Fibroblast of skin of abdomen (primary cell): Measurements from ENCODE around the gene NFIB.

Experiments
- DNase-seq: peaks from one replicate; pipeline ENCODE4 v3.0.0-alpha.2; 2013

NFIB gene

DNA sequence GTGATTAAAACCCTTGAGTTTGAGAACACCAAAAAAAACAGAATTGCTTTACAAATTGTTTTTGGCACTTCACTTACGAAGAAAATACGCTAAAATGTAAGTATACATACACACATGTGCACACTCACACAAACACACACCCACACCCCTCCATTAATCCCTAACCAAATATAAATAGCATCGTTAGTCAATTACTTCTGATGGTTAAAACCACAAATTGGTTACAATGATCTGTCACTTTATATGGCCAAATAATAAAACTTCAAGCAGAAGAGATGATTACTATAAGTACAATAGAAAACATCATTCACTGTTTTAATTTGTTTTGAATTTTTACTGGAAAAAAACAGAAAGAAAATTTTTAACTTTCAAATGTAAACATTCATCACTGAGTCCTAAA is 103.5 kb downstream of the NFIB start:
- DNase-seq: no peak

DNA sequence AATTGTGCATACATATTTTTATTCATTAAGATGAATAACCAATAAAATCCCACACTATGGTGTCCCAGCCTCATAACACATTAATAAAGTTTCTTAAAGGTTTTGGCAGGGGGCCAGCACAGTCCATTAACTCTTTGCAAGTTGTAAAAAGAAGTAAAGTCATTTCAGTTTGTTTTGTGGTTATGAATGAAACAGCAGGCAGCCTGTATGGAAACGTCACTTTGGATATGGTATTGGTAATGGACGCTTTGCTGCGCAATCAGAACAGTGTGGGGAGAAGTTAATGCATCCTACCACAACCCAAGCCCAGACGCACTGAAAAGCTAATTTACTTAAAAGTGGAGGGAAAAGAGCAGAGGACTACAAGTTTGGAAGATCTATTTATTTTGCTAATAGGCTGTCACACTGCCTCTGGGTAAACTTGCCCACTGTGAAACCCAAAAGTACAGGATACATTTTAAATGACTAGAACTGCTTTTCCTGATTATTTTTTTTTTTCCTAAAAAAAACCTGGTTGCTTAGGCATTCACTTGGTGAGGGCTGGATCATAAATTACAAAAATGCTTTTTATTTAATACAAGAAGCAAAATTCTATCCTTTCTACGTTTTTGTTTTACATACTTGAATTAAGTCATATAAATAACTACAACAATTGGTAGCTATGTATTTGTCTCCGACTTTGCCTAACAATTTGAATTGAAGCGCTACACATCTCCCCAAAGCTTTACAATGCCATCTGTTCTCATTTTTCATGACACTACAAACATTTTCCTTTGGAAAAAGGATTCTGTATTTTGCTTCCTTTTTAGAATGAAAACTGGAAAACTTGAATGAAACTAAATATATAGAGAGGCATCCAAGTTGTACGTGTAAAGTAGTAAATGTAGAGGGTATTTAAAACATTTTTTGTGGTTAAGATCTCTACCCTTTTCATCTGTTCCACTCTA is 104.3 kb downstream of the NFIB start:
- DNase-seq: no peak

DNA sequence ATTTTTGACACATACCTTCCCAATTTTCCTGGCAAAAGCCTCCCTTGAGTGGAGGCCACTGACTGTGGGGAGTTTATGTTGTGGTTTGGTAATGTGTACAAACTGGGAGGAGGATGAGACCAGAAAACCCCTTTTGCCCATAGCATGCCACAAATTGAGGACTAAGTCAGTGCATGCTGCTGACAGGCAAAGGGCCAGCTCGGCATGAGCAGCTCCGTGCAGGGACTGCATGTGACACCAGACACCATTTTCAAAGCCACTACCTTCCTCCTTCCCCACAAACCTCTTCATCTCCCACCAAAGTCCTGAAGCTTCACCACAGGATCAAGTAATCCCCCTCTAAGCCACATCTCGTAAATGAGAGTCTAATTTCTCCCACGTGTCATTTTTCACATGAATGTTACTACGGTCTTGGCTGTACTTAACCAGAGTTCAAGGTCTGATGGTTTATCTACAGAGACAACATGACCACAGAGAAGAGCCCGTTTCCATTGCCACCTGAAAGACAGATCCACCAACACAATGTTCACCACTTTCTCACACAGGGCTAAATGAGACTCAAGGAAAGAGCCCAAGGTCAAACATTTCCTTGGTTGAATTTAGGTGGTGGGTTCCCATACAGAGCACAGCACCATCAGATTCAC is 106.5 kb downstream of the NFIB start:
- no peak for DNase-seq

DNA sequence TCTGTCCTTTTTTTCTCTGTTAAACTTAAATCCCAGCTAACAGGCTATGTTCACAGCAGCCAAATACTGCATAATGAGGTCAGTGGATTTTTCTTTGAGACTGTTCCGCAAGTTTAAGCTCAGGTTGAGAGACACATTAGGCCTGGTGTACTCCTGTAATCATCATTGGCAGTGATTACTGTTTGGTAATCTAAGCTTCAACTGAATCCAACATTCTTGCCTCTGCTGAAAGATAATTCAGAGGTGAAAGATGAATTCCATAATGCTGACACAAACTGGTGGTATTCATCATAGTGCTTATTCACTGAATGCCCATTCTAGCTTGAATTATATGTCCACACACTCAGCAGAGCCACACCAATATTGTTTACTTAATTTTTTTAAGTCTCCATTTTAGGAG is 108.5 kb downstream of the NFIB start:
- peak; percentile 80 for DNase-seq

DNA sequence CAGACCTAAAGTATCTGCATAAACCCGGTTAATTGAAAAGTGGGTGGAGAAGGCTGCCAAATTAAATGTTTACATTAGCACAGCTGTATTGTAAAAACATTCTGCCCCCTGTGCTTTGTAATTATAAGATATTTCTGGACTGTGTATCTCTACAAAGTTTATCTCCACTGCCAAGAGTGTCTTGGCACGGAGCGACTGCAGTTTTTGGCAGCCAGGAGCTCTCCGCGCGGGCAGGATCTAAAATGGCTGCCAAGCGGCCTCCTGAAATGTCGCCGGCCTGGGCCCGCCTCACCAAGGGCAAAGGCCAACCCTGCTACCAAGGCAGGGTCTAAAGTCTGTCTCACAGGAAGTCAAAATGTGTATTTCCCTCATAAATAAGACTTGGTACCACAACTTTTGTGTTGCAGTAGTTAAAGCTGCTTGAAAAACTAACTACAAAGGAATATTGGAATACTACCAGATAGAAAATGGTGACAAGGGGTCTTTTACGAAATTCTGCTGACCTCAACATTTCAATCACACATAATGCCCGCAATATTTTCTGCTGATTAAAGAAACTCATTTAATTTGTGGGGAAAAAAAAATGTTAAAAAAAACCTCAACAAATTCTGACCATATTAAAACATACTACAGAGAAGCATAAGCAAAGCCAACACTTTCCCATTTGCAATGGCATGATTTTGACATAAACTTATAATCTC is 110.4 kb downstream of the NFIB start:
- no peak for DNase-seq

DNA sequence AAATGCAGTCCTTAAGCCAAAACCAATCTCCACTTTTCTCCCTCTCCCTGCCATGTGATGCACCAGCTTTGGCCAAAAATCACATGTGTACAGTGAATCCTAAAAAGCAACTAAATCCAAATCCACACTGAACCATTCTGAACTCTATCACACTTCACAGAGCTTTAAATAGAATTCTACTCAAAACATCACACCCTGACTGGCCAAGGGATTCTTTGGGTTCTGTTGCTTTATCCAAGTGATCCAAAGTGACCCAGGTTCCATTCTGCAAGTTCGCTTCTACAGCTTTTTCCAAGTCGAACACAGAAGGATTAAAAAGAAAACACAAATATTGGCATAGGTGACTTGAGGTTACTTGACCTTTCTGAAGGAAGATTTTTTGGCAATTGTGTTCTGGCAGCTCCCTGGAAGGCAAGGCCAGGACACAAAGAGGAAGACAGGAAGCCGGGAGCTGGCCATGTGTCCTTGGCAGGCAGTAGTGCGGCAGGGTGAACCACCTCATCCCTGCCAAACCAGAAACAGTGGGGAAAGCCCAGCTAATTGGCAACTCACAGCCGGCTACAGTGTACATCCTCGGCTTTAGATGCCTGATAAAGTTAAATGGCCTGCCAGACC is 115.0 kb downstream of the NFIB start:
- DNase-seq: no peak

DNA sequence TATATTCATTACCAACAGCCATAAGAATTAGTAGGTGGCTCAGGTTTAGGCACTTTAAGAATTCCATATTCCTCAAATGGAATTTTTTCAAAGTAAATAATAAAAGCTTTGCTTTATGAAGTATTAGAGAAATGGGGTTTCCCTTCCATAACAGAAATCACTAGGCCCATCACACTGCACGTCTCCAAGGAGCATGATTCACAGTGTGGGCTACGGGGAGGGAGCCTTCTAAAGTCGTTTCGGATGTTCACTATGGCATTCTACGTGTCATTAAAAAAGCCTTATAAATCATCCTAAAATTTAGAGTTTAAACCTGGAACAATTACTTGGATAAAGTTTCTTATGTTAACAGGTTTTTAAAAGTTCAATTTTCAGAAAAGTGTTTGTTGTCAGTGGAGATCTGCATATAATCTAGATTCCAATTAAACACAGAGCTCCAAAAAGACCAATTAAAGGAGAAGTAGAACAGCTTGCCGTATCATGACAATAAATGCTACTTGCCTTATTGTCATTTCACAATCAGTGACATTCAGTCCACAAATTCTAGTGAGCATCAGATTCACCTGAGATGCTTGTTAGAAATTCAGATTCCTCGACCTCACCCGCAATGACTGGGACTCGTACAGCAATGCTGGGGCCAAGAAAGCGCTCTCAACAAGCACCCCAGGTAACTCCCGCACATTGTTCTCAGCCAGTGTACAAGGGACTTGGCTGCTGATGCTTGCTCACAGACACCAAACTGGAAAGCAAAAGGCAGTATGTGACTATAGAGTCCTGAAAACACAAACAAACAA is 115.7 kb downstream of the NFIB start:
- DNase-seq: no peak

DNA sequence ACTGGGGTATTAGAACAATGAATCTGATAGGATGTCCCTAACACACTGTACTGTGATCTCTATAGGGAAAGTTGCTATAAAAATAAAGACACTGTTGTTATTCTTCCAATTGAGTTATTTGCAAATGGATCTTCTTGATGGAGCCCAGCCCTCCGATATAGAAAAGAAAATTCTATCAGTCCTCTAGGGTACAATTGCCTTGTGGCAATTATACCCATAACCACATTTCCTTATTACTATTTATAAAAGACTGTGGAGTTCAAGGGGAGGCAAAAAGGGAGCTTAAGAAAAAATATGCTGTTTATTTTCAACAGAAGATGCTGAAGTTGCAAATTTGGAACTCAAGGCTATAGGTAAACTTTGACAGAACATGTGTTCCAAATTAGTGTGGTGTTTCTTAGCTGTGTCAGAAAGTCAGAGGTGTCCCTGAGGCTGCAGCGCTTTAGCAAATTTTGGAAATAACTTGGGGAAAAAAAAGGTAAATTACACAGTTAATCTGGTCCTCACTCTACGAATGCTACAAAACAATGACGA is 116.5 kb downstream of the NFIB start:
- no peak for DNase-seq

DNA sequence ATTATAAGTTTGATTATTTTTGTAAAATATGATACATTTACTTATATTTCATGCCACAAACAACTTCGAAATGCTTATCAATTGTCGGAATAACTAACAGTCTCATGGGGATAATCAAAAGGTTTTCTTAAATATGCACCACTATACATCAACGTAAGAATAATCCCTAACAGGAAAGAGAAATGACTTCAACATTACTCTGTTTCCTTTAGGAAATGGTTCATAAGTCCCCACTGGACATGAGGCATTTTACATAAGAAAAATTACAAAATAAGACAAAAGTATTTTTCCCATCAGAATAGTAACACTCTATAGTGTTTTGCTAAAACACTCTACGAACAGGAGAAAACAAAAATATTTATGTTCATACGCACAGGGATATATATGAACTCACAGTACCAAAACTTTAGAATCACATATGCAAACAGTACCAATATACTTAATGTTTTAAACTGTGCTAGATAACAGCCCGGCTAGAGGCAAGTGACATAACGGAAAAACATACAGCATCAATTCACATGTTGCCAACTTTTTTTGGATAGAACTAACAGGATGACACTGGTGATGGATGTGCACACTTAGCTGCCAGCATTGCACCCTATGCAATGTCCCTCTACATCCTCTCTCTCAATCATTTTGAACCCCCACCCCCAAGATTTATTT is 120.5 kb downstream of the NFIB start:
- DNase-seq: no peak

DNA sequence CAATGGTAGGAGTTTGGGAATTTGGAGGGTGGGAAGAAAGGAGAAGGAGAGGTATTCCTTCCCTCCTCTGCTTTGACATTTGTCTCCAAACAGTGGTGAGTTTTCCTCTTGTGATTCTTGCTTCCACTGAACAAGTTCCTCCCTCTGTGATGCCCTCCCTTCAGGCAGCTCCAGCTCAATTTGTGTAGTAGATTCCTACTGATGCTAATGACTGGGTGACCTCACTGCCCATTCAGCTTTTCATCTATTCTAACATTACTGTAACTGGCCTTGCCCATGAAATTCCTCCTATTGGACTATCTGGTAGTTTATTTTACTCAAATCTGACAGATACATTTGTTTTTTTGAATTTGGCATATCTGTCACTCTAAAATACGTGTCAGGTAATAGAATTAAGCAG is 121.4 kb downstream of the NFIB start:
- no peak for DNase-seq

DNA sequence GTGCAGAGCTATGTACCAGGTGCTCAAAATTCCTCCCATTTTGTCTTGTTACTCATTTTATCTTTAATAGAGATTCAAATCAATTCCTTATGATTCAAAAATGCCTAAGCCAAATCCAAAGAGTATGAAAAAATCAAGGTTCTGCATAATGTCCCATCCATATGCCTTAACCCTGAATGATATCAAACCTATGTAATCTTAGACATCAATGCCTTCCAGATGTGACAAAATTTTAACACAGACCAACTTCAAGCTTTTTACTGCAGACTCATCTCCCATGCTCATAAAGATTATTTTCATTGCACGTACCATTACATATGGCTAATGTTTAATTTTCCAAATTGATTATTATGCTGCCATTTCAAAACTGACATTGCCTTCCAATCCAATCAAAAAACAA is 122.4 kb downstream of the NFIB start:
- no peak for DNase-seq

DNA sequence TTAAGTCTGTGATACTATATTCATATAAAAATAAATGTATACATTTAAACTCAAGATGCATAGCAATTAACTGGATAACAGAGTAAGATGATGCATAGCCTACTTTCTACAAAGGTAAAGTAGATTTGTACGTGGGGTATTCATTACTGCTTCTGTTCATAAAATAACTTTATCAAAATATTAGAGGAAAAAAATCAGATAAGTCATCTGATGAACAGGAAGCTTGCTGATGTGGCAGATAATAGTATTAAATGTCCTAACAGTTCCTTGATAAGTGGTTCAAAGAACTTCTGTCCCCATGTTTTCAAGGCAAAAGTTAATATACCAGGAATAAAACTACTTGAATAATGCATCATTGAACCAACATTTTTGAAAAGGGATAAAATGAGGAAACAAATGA is 123.7 kb downstream of the NFIB start:
- DNase-seq: no peak

DNA sequence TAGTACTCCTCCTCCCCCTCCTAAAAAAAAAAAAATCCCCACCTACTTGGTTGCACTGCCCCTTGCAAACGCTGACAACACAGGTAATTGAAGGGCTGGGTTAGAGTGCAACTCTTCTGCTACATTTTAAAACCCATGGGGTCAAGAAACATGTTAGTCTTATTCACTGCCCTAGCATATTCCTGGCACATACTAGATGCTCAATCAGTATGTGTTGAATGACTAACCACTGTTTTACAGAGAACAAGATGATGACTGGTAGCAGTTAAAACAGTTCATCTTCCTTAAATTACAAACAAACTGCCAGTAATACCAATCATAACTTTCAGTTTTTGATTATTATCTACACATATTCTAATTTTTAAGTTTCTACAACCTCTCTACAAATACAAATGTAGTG is 124.4 kb downstream of the NFIB start:
- no peak for DNase-seq

DNA sequence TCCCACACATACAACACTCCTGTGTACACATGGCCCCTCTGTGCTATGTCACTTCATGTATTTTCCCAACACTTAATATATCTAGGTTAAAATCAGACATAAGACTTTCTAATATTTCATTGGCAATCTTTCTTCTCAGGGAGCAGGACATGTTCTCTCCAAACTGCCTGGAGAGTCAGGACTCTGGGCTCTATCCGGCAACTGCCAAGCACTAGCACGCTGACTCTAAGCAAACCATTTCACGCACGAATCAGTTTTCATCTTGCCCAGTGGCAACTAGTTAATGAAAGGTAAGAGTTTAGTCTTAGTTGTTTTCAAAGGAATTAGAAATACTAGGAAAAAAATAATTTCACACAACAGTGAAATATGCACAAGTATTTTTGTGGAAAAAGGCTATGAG is 124.8 kb downstream of the NFIB start:
- DNase-seq: no peak

DNA sequence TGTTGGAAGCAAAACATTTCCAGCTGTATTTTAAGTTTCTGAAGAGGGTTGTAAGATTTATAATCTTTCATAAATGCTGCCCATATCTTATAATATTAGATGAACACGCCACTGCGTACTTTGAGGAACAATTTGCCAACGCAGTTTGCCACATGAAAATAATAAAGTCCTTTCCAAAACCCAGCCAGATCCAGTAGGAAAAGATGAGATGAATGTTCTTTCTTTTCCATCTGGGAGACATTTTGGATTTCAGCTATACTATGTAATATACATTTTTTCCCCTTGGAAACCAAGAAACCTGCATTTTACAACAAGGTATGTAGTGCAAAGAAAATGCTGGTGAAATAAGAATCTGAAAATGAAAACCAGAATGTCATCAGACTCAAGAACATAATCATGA is 125.4 kb downstream of the NFIB start:
- DNase-seq: no peak

DNA sequence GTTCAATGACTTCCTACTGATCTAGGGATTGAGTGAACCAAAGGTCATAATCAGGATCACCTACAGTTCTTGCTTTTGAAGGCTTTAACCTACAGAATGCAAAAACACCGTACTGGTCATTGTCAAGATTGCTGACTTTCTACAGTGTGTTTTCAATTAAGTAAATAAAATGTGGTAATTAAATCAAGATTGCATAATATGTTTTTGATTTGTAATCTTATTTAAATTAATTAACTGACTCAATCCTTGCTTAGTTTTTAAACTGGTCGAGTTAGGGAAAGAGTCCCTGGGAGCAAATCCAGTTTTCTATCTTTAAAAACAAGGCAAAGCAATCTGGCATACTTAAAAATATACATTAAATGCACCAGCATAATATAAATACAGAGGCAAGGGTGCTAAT is 125.9 kb downstream of the NFIB start:
- DNase-seq: no peak

DNA sequence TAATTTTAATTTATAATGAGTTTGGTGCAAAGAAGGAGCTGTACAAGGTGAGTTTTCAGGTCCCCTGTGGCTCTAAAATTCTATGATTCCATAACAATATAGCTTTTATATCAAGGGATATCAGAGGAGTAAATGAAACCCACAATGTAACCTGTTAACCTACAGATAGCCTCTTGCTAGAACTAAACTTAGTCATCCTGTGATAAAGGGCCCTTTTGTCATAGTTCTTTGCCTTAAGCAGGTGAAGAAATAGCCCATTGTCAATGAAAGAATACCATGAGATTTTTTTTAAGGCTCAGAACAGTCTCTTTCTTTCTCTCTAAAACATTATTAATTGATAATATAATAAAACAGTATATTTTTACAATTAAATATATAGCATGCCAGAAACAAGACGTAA is 127.8 kb downstream of the NFIB start:
- DNase-seq: no peak

DNA sequence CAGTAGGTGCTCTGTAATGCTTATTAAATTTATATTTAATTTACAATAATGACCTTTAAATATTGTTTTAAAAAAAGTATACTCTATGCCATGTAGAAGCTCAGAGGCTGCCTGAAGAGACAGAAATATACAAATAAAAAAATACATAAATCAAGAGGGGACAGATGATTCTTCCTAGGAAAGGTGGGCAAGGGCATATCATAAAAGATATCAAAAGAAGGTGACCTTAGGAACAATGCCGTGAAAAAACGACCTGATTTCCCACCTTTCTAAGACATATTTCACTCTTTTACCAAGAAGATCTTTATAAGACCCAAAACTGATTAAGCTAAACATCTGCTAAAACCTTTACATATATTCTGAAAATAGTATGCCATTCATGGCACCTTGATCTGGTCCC is 128.9 kb downstream of the NFIB start:
- no peak for DNase-seq

DNA sequence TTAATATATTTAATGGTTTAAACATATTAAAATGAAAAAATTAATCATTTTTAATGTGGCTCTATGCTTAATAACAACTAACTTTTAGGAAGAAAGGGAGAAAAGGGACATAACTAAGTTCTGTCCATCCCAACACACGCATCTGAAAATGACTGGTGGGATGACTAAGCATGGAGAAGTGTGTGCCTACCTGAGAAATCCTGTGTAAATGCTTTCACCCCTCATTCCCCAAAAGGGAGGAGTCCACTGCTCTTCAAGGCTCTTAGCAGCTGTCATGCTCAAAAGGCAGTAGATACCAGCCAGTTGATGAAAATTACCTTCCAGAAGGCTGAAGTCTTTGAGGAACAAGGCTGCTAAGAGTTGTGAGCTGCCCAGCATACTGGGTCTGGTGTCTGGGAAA is 130.9 kb downstream of the NFIB start:
- no peak for DNase-seq

DNA sequence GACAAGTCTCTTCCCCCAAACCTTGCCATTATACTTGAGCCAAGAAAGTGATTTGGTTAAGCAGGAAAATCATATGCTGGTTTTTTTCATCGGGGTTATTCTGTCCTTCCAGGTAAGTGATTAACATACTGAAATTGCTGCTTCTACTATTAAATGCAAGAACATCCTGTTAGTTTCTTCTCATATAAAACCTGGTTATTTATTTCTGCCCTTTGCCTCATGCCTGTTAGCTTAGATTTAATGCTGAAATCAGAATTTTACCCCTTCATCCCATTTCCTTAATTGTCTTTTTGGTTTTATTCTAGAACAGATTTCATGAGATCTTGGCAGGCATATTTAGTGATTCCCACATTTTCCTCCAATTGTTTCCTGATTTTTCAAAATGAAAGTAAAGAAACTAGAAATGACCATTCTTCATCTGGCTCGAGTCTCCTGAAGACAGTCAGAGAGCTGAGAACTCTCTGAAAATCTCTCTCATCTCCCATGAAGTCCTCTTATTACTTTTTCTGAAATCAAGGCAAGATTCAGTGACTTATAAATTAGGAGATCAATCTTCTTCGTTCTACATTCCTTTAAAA is 132.9 kb downstream of the NFIB start:
- DNase-seq: no peak
